Tibial nerve (tissue), 4 donors: Measurements from ENCODE around the gene SEMA3B. TPM values are rescaled to one million over a fixed set of nuclear protein-coding genes. Genes with fewer than 3 reads are reported as not detected.

Source experiments
- DNase-seq, 2 donors: peaks; one replicate each; pipeline ENCODE4 v3.0.0-alpha.2; 2019; ENCODE audit warnings: low spot score in 2 of 2
- H3K27ac ChIP-seq, 4 donors: fragments of 200-600 bp; sonication (generic) in 3 of 4; one replicate each; pipeline ENCODE4 v1.5.1; 2017 to 2019; ENCODE audit warnings: mild to moderate bottlenecking in 1 of 4
- H3K27me3 ChIP-seq, 2 donors: fragments of 200-600 bp; sonication (generic) in 1 of 2; one replicate each; pipeline versions ENCODE4 v1.5.1 to v1.6.0; 2017 to 2019
- H3K36me3 ChIP-seq, 3 donors: fragments of 200-600 bp; sonication (generic); one replicate each; pipeline ENCODE4 v1.5.1; 2018 to 2019
- H3K4me1 ChIP-seq, 4 donors: fragments of 200-600 bp; sonication (generic) in 3 of 4; one replicate each; pipeline ENCODE4 v1.5.1; 2017 to 2019
- H3K4me3 ChIP-seq, 4 donors: fragments of 200-600 bp; sonication (generic) in 3 of 4; one replicate each; pipeline ENCODE4 v1.5.1; 2017 to 2019; ENCODE audit warnings: mild to moderate bottlenecking in 1 of 4, moderate library complexity in 1 of 4
- H3K9me3 ChIP-seq, 4 donors: fragments of 200-600 bp; sonication (generic) in 3 of 4; one replicate each; pipeline ENCODE4 v1.5.1; 2017 to 2019
- CTCF ChIP-seq, 5 experiments: fragments of 200-600 bp in 3 of 5; fragments of 450-650 bp in 2 of 5; sonication (generic) in 3 of 5; IDR thresholded peaks; one replicate each; pipeline ENCODE4 v1.5.1; 2016 to 2019; ENCODE audit warnings: antibody characterized with exemption in 5 of 5, mild to moderate bottlenecking in 3 of 5, moderate library complexity in 2 of 5
- EP300 ChIP-seq, 2 donors: sonication (generic); formaldehyde crosslinking; IDR thresholded peaks; one replicate each; pipeline ENCODE4 v1.6.1; 2017; ENCODE audit warnings: antibody characterized with exemption in 2 of 2, mild to moderate bottlenecking in 1 of 2
- POLR2A ChIP-seq, 2 donors: fragments of 450-650 bp; IDR thresholded peaks; one replicate each; pipeline ENCODE4 v1.6.1; 2017; ENCODE audit warnings: antibody characterized with exemption in 2 of 2, mild to moderate bottlenecking in 2 of 2, moderate library complexity in 2 of 2
- WGBS, 2 donors: methylation state at CpG; one replicate each; pipeline ENCODE4 v1.1.5; 2018; 5-methylcytosine and 5-hydroxymethylcytosine counted together
- total RNA-seq, 4 donors: library from RNA; depleted of rRNA; stranded (reverse); fragments of >200 nt; gene quantifications; one replicate each; pipeline ENCODE4 v1.1.0, GENCODE V29; 2016

Gene SEMA3B
- total RNA-seq, 4 donors from 2014 or later: 251 to 334 (median 261) TPM

- 66 to 80% methylated on average over 12 to 15 of the region's 16 CpGs for WGBS, 2 donors
- Histone ChIP-seq H3K4me1 (peaks cover 0 to 99% (median 97%) of the 10 kb centered on the region in 4 donors), H3K27ac (peak overlapping the region; percentile 73 to 96 (median 85)), H3K9me3 (no peaks in the 10 kb centered on the region), H3K27me3 (no peaks in the 10 kb centered on the region), H3K4me3 (peak overlapping the region in 1 of 4 donors; percentile 42), H3K36me3 (peaks cover 0 to 10% (median 0%) of the 10 kb centered on the region in 3 donors)
- no peak for TF ChIP-seq POLR2A (IDR thresholded peaks at IDR 0.05)
- no peak for DNase-seq
These were observed 23.6 kb upstream of the SEMA3B start for GRCh38 chr3:50245251-50245745.

- 2 to 5% methylated on average over 18 to 23 of the region's 25 CpGs for WGBS, 2 donors
- TF ChIP-seq POLR2A (IDR thresholded peaks at IDR 0.05) (no peak), CTCF (IDR thresholded peaks at IDR 0.05) (peak; percentile 98 to 99 (median 98)), EP300 (IDR thresholded peaks at IDR 0.05) (peak; percentile 40 to 48)
- no peaks in the 10 kb centered on the region for H3K27me3 ChIP-seq
- H3K27ac ChIP-seq: peak overlapping the region; percentile 73 to 96 (median 85)
- H3K4me3 ChIP-seq: peak overlapping the region; percentile 12 to 52 (median 34)
- peaks cover 0 to 99% (median 97%) of the 10 kb centered on the region in 4 donors for H3K4me1 ChIP-seq
- DNase-seq: peak; percentile 92 to 96
- H3K9me3 ChIP-seq: no peaks in the 10 kb centered on the region
- H3K36me3 ChIP-seq: peaks cover 0 to 12% (median 0%) of the 10 kb centered on the region in 3 donors
These were observed 23.0 kb upstream of the SEMA3B start for GRCh38 chr3:50245831-50246516.

GRCh38 chr3:50246517-50246954 lies 22.4 kb upstream of the SEMA3B start:
- 12 to 17% methylated on average over 9 to 10 of the region's 10 CpGs for WGBS, 2 donors
- Histone ChIP-seq H3K36me3 (peaks cover 0 to 18% (median 0%) of the 10 kb centered on the region in 3 donors), H3K4me1 (peaks cover 0 to 99% (median 97%) of the 10 kb centered on the region in 4 donors), H3K27ac (peak overlapping the region; percentile 73 to 96 (median 85)), H3K27me3 (no peaks in the 10 kb centered on the region), H3K9me3 (no peaks in the 10 kb centered on the region), H3K4me3 (peak overlapping the region in 3 of 4 donors; percentile 27 to 52 (median 42))
- TF ChIP-seq CTCF (IDR thresholded peaks at IDR 0.05) (peak in 1 of 5 experiments; percentile 12), EP300 (IDR thresholded peaks at IDR 0.05) (no peak)
- no peak for DNase-seq

- peaks cover 0 to 36% (median 10%) of the 10 kb centered on the region in 3 donors for H3K36me3 ChIP-seq
- H3K4me3 ChIP-seq: no peak overlapping the region
- H3K9me3 ChIP-seq: no peaks in the 10 kb centered on the region
- TF ChIP-seq EP300 (IDR thresholded peaks at IDR 0.05) (no peak), POLR2A (IDR thresholded peaks at IDR 0.05) (no peak), CTCF (IDR thresholded peaks at IDR 0.05) (no peak)
- H3K4me1 ChIP-seq: peaks cover 0 to 99% (median 82%) of the 10 kb centered on the region in 4 donors
- WGBS, 2 donors: 7 to 18% methylated on average over 3 of the region's 3 CpGs
- H3K27me3 ChIP-seq: no peaks in the 10 kb centered on the region
- H3K27ac ChIP-seq: peak overlapping the region; percentile 5 to 96 (median 85)
- no peak for DNase-seq
These were observed 20.6 kb upstream of the SEMA3B start for GRCh38 chr3:50248387-50248786.

- TF ChIP-seq POLR2A (IDR thresholded peaks at IDR 0.05) (no peak), EP300 (IDR thresholded peaks at IDR 0.05) (no peak), CTCF (IDR thresholded peaks at IDR 0.05) (no peak)
- Histone ChIP-seq H3K27ac (peak overlapping the region in 2 of 4 donors; percentile 84 to 96), H3K27me3 (no peaks in the 10 kb centered on the region), H3K4me1 (peaks cover 0 to 100% (median 83%) of the 10 kb centered on the region in 4 donors), H3K4me3 (no peak overlapping the region), H3K9me3 (no peaks in the 10 kb centered on the region), H3K36me3 (peaks cover 0 to 47% (median 10%) of the 10 kb centered on the region in 3 donors)
- 61 to 79% methylated on average over 4 to 5 of the region's 5 CpGs for WGBS, 2 donors
- no peak for DNase-seq
These were observed 19.5 kb upstream of the SEMA3B start for GRCh38 chr3:50249457-50249856.
